Measurements from ENCODE around the gene HS3ST1. TPM values are rescaled to one million over a fixed set of nuclear protein-coding genes. Genes with fewer than 3 reads are reported as not detected.

The HS3ST1 gene
- total RNA-seq, 1 experiment from 2014 or later: 4.2 TPM

GRCh38 chr4:11355226-11355625 is 73.5 kb downstream of the HS3ST1 start:
- intact Hi-C loops (cut with micrococcal nuclease): no loop called here
- Histone ChIP-seq H3K36me3 (ENCODE audit: low read depth, low read length) (no peaks in the 10 kb centered on the region), H3K9me2 (replicated peaks; ENCODE audit: low read length) (no peaks in the 10 kb centered on the region), H3K9me3 (ENCODE audit: low read length) (no peaks in the 10 kb centered on the region), H3K27me3 (ENCODE audit: low read length) (no peaks in the 10 kb centered on the region), H3K4me3 (ENCODE audit: low read length) (no peak overlapping the region), H3K27ac (ENCODE audit: low read length) (no peak overlapping the region), H4K20me1 (ENCODE audit: low read length) (no peaks in the 10 kb centered on the region), H3K4me1 (ENCODE audit: insufficient read depth, low read length) (no peaks in the 10 kb centered on the region), H3F3A (ENCODE audit: low read length, unreplicated experiment) (no peaks in the 10 kb centered on the region), H3K79me2 (ENCODE audit: low read length) (no peaks in the 10 kb centered on the region), H3K4me2 (ENCODE audit: low read length) (no peak overlapping the region), H2AFZ (ENCODE audit: low read length) (no peak overlapping the region), H3K9ac (ENCODE audit: low read length) (no peak overlapping the region)
- CTCF ChIA-PET: no interaction called here
- POLR2A ChIA-PET (ENCODE audit: unreplicated experiment): no interaction called here
- TF ChIP-seq EZH2 (IDR thresholded peaks at IDR 0.05; ENCODE audit: low read length, unreplicated experiment): no peak
- no peak for TF ChIP-seq EZH2phosphoT487 (IDR thresholded peaks at IDR 0.05; ENCODE audit: borderline replicate concordance, low read length)
- TF ChIP-seq CTCF (conservative IDR thresholded peaks at IDR 0.05; ENCODE audit: low read depth, low read length): no peak
- BruUV-seq (replicated peaks): no TSS peak
- ATAC-seq (no peak), DNase-seq (no peak)

- Histone ChIP-seq H3K27ac (ENCODE audit: low read length) (no peak overlapping the region), H2AFZ (ENCODE audit: low read length) (no peak overlapping the region), H3K36me3 (ENCODE audit: low read depth, low read length) (no peaks in the 10 kb centered on the region), H3K9me3 (ENCODE audit: low read length) (no peaks in the 10 kb centered on the region), H3K4me2 (ENCODE audit: low read length) (no peak overlapping the region), H4K20me1 (ENCODE audit: low read length) (no peaks in the 10 kb centered on the region), H3F3A (ENCODE audit: low read length, unreplicated experiment) (no peaks in the 10 kb centered on the region), H3K27me3 (ENCODE audit: low read length) (no peaks in the 10 kb centered on the region), H3K4me1 (ENCODE audit: insufficient read depth, low read length) (no peaks in the 10 kb centered on the region), H3K79me2 (ENCODE audit: low read length) (no peaks in the 10 kb centered on the region), H3K4me3 (ENCODE audit: low read length) (no peak overlapping the region), H3K9me2 (replicated peaks; ENCODE audit: low read length) (no peaks in the 10 kb centered on the region), H3K9ac (ENCODE audit: low read length) (no peak overlapping the region)
- intact Hi-C loops (cut with micrococcal nuclease): no loop called here
- DNase-seq (no peak), ATAC-seq (no peak)
- CTCF ChIA-PET: no interaction called here
- TF ChIP-seq EZH2 (IDR thresholded peaks at IDR 0.05; ENCODE audit: low read length, unreplicated experiment) (no peak), CTCF (conservative IDR thresholded peaks at IDR 0.05; ENCODE audit: low read depth, low read length) (no peak), EZH2phosphoT487 (IDR thresholded peaks at IDR 0.05; ENCODE audit: borderline replicate concordance, low read length) (no peak)
- POLR2A ChIA-PET (ENCODE audit: unreplicated experiment): no interaction called here
- no TSS peak for BruUV-seq (replicated peaks)
Observed at GRCh38 chr4:11354531-11354930, 74.2 kb downstream of the HS3ST1 start.

GRCh38 chr4:11348449-11349088 is 80.1 kb downstream of the HS3ST1 start:
- H3K9ac ChIP-seq (ENCODE audit: low read length): no peak overlapping the region
- H3F3A ChIP-seq (ENCODE audit: low read length, unreplicated experiment): no peaks in the 10 kb centered on the region
- ChIA-PET POLR2A (ENCODE audit: unreplicated experiment) (no interaction called here), CTCF (no interaction called here)
- TF ChIP-seq CTCF (conservative IDR thresholded peaks at IDR 0.05; ENCODE audit: low read depth, low read length) (no peak), EZH2 (IDR thresholded peaks at IDR 0.05; ENCODE audit: low read length, unreplicated experiment) (no peak), EZH2phosphoT487 (IDR thresholded peaks at IDR 0.05; ENCODE audit: borderline replicate concordance, low read length) (no peak)
- DNase-seq (no peak), ATAC-seq (no peak)
- H3K9me3 ChIP-seq (ENCODE audit: low read length): no peaks in the 10 kb centered on the region
- H3K79me2 ChIP-seq (ENCODE audit: low read length): no peaks in the 10 kb centered on the region
- no peak overlapping the region for H3K27ac ChIP-seq (ENCODE audit: low read length)
- no peaks in the 10 kb centered on the region for H3K4me1 ChIP-seq (ENCODE audit: insufficient read depth, low read length)
- no peak overlapping the region for H2AFZ ChIP-seq (ENCODE audit: low read length)
- intact Hi-C loops (cut with micrococcal nuclease): no loop called here
- H3K9me2 ChIP-seq (replicated peaks; ENCODE audit: low read length): no peaks in the 10 kb centered on the region
- BruUV-seq (replicated peaks): no TSS peak
- no peaks in the 10 kb centered on the region for H4K20me1 ChIP-seq (ENCODE audit: low read length)
- no peak overlapping the region for H3K4me2 ChIP-seq (ENCODE audit: low read length)
- no peaks in the 10 kb centered on the region for H3K27me3 ChIP-seq (ENCODE audit: low read length)
- H3K4me3 ChIP-seq (ENCODE audit: low read length): no peak overlapping the region
- no peaks in the 10 kb centered on the region for H3K36me3 ChIP-seq (ENCODE audit: low read depth, low read length)

Measured in PC-3 (cell line).